Activated gamma-delta T cell (primary cell): Measurements from ENCODE around the gene BRSK1.

ENCODE experiments used
- DNase-seq: peaks from one replicate; lab custom pipeline; 2025; lab: John Stamatoyannopoulos, UW
- total RNA-seq, 2 donors: gene quantifications; one replicate each; lab custom pipeline; 2026; lab: John Stamatoyannopoulos, UW

The BRSK1 gene
- total RNA-seq, result 6.1 to 8.1 reads per million in 2 donors

DNA sequence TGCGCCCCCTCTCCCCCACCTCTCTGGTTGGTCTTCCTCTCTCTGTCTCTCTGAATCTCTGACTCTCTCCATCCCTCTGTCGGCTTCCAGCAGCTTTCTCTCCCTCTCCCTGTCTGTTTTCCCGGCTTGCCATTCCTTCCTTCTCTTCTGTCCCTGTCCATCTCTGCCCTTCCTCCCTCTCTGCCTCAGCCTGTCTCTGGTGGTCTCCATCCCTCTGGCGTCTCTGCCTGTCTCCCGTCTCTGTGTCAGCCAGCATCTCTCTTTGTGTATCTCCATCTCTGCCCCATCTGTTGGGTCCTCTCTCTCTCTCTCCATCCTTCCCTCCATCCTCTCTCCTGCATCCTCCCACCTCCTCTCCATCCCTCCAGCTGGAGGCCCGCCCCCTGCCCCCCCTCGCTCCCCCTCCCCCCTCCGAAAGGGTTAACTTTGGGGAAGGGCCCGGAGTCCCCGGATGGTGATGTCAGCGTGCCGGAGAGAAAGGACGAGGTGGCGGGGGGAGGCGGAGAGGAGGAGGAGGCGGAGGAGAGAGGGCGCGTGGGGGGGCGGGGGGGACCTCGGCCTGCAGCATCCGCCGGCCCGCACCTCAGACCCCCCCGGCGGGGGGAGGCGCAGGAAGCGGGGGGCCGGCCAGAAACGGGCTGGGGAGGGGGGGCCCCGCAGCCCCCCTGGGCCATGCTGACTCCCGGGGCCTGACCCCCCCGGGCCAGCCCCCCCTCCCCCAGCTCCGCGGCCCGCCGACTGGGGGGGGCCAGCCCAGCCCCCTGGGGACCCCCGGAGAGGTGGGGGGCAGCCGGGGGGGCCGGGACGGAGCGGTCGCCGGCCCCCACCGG, at the start of gene BRSK1:
Gene BRSK1, plus strand, starts transcription at position 450 of the 830 bp plus-strand sequence. CDS start 446 bp downstream, outside the sequence.
- DNase-seq, result no peak

- no peak for DNase-seq
These were observed 45.8 kb upstream of the BRSK1 start for GRCh38 chr19:55238030-55238429.

DNA sequence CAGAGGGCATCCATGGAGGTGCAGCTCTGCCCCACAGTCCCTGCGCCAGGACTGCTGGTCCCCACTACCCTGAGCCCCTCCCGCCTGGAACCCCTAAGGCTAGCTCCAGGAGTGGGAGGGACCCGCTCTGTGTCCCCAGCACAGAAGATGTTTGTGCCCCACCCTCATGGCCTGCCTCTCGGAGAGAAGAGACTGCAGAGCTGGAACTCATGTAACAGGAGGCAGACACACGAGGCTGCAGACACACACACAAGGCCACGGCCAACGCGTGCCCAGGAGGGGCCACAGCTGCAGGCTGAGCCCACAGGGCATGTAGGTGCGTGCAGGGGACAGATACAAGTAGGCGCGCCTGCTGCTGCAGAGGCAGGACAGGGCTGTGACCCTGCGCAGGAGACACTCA, 44.8 kb upstream of the BRSK1 start:
- DNase-seq, result no peak

DNA sequence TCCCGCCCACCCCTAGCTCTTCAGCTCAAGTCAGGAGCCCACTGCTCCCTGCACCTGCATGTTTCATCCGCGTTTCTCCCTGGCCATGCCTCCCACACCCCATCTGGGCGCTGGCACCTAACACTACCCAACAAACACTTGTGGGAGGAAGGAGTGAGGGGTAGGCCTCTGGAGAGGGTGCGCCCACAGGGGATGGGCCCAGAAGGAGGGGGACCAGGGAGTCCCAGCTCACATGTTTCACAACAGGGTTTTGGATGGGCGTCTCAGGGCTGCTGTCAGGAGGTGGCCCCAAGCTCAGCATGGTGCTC, 43.1 kb upstream of the BRSK1 start:
- no peak for DNase-seq

- DNase-seq, result no peak
These were observed 42.5 kb upstream of the BRSK1 start for GRCh38 chr19:55241143-55241934.

- no peak for DNase-seq
These were observed 41.8 kb upstream of the BRSK1 start for GRCh38 chr19:55241935-55242464.

- DNase-seq, result no peak
These were observed 41.3 kb upstream of the BRSK1 start for GRCh38 chr19:55242517-55242916.

DNA sequence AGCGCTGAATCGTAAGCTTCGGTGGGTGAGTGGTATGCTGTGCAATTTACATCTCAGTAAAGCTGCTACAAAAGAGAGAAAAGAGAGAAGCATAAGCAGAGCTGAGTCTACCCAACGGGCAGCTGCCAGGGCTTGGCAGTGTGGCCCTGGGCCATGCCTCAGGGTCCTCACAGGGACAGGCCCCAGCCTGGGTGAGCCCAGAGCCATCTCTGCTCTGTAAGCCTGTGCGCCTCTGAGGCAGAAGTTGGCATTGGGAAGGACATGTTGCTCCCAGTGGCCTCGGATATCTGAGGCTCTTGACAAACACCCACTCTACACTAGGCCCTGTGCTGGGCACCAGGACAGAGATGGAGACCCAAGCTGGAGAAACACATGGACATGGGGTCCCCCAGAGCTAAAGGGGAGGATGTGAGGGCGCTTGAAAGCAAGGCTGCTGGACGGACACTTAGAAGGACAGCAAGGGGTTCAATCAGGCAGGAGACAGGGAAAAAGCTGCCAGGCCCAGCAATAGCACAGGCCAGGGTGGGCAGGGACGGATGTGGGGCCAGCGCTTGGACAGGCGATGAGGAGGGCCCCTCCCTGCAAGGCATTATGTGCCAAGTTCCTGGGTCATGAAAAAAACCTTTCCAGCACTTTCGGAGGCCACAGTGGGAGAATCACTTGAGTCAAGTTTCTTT, 39.7 kb upstream of the BRSK1 start:
- no peak for DNase-seq

- no peak for DNase-seq
These were observed 38.4 kb upstream of the BRSK1 start for GRCh38 chr19:55245236-55245904.

GRCh38 chr19:55246462-55247451, 37.0 kb upstream of the BRSK1 start:
- no peak for DNase-seq

GRCh38 chr19:55247621-55248099, 36.1 kb upstream of the BRSK1 start:
- no peak for DNase-seq

GRCh38 chr19:55248166-55248675, 35.6 kb upstream of the BRSK1 start:
- DNase-seq, result no peak

- no peak for DNase-seq
These were observed 35.1 kb upstream of the BRSK1 start for GRCh38 chr19:55248704-55249103.

DNA sequence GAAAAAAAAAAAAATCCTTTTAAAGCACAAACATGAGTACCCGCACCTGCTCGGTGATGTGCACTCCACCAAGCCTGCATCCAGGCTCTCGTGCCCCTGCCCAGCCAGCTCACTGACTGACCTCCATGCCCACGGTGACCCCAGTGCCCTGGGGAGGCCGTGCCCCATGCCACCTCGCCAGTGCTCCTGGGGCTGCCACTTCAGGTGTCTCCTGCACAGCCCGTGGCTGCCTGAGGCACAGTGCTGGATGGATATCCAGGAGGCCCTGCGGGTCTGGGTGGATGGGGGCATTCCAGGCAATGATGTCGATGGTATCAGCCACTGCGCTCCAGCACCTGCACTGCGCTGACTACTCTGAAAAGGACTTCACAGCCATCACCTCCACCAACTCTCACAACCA, 34.0 kb upstream of the BRSK1 start:
- DNase-seq, result no peak

DNA sequence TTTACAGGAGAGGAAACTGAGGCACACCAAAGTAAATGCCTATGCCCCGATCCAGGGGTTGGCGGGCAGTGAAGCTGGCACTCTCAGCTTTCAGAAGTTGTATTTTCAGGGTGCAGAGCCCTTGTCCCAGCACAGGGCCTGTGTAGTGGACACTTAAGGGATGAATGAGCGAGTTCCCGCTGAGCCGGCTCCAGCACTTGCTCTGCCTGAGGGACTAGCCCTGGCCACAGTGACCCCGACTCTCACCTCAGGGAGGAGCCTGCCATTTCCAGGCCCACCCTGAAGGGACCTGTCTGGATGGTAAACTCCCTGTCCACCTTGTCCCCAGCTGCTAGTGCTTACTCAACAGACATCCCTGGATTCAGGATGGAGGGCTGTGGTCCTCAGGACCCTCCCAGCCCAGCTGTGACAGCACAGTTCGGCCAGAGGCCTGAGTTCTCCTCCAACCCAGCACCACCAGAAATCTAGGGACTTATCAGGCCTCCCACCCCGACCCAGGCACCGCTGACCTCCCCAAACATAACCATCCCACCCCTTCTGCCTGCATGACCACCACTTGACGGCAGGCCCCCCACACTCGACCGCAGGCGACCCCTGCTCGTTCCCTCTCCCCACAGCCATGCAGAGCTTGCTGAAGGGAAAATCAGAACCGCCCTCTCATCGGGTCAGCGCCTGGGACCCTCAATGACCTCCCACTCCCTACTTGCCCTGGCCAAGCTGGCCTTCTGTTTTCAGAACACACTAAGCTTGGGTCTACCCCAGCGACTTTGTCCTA, 33.3 kb upstream of the BRSK1 start:
- DNase-seq, result no peak

DNA sequence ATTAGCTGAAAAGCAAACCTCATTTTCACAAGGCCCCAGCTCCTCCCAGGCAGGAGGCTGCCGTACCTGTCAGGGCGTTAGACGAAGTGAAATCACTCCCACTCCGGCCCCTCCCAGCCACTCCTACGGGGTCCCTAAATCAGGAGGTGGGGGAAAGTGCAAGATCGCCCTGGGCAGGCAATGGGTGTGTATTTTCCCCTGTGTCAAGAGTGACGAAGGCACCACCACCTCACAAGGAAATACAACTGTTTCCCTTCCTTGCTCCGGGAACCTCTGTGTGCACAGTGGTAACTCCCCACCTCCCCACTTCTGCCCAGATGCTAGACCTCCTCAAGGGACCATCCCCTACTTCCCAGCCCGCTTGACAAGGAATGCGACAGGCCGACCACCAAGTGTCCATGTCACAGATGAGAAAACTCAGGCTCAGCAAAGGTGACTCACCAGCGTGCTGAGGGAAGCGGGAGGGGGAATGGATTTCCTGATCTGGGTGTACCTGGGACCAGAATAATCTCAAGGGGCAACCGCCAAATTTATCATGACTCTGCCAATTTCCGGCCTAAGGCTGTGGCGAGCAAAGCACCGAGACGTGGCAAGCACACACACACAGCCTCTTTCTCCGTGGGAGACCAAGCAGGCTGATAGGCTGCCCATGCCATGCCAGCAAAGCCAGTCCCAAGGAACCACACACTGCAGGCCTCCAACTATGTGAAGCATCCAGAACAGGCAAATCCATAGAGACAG, 32.3 kb upstream of the BRSK1 start:
- no peak for DNase-seq

GRCh38 chr19:55252760-55253663, 30.8 kb upstream of the BRSK1 start:
- no peak for DNase-seq
